Heart left ventricle (tissue), 16 donors: Measurements from ENCODE around the gene LRRC71. TPM values are rescaled to one million over a fixed set of nuclear protein-coding genes. Genes with fewer than 3 reads are reported as not detected.

Source experiments
- ATAC-seq, 4 donors: fragments of 200-7000 bp; cut with Tn5 transposase; one replicate each; pipeline ENCODE4 v1.9.1; 2020 to 2022; ENCODE audit warnings: moderate library complexity in 4 of 4, mild to moderate bottlenecking in 3 of 4, moderate number of reproducible peaks in 1 of 4
- DNase-seq, 5 donors: peaks; one replicate each; pipeline ENCODE4 v3.0.0-alpha.2; 2020
- H3K27ac ChIP-seq, 12 donors: fragments of 200-600 bp; sonication (generic) in 4 of 12; one replicate each; pipeline versions ENCODE4 v1.5.0 to v1.8.0; 2016 to 2022; ENCODE audit warnings: mild to moderate bottlenecking in 2 of 12
- H3K27me3 ChIP-seq, 9 donors: fragments of 200-600 bp; sonication (generic) in 2 of 9; one replicate each; pipeline versions ENCODE4 v1.5.1 to v1.8.0; 2016 to 2022; ENCODE audit warnings: mild to moderate bottlenecking in 3 of 9
- H3K36me3 ChIP-seq, 9 donors: fragments of 200-600 bp; sonication (generic) in 2 of 9; one replicate each; pipeline versions ENCODE4 v1.5.0 to v1.8.0; 2018 to 2022; ENCODE audit warnings: mild to moderate bottlenecking in 2 of 9
- H3K4me1 ChIP-seq, 12 donors: fragments of 200-600 bp; sonication (generic) in 4 of 12; one replicate each; pipeline versions ENCODE4 v1.5.0 to v1.8.0; 2016 to 2022; ENCODE audit warnings: mild to moderate bottlenecking in 3 of 12
- H3K4me3 ChIP-seq, 12 donors: fragments of 200-600 bp; sonication (generic) in 4 of 12; one replicate each; pipeline versions ENCODE4 v1.5.0 to v1.8.0; 2017 to 2022; ENCODE audit warnings: mild to moderate bottlenecking in 9 of 12, moderate library complexity in 4 of 12
- H3K9me3 ChIP-seq, 12 donors: fragments of 200-600 bp; sonication (generic) in 4 of 12; one replicate each; pipeline versions ENCODE4 v1.5.0 to v1.8.0; 2016 to 2022; ENCODE audit warnings: mild to moderate bottlenecking in 1 of 12
- CTCF ChIP-seq, 12 donors: fragments of 200-600 bp; sonication (generic) in 4 of 12; IDR thresholded peaks; one replicate each; pipeline versions ENCODE4 v1.5.0 to v1.8.0; 2018 to 2022; ENCODE audit warnings: antibody characterized with exemption in 12 of 12, mild to moderate bottlenecking in 5 of 12
- POLR2A ChIP-seq, 2 donors: fragments of 450-650 bp; IDR thresholded peaks; one replicate each; pipeline ENCODE4 v1.6.1; 2017; ENCODE audit warnings: antibody characterized with exemption in 2 of 2, mild to moderate bottlenecking in 2 of 2, moderate library complexity in 2 of 2
- WGBS, 4 donors: extraction: QIAGEN DNeasy Blood & Tissue Kit in 2 of 4; methylation state at CpG; one replicate each; pipeline versions ENCODE4 v1.1.5 to v1.1.7; 2013 to 2018; 5-methylcytosine and 5-hydroxymethylcytosine counted together
- intact Hi-C, 10 donors: fragments of 100-400 bp; cut with DNase I; formaldehyde crosslinking; loops; one replicate each; pipeline versions ENCODE4 v1.11.1 to v1.14.2; 2022
- polyA plus RNA-seq, 2 donors: library from polyadenylated mRNA; stranded (reverse); fragments of 200-250 nt; gene quantifications; one replicate each; pipeline ENCODE4 v1.2.3, GENCODE V29; 2013
- total RNA-seq, 9 donors: library from RNA; depleted of rRNA in 2 of 9; stranded (reverse); fragments of >200 nt in 2 of 9; fragmentation: NEBNext Ultra II Directional in 3 of 9; extraction: Animal tissue kit (Norgen Biotek cat#: 25700) in 3 of 9; gene quantifications; one replicate each; pipeline versions ENCODE4 v1.1.0 to v1.2.4, GENCODE V29; 2016 to 2023
- donor health status: ischemic (EF 13 %, LVEDD 7.1; RV severe dilation, severe dysfunction).
- donor health status: healthy with polysubstance abuse.
- donor health status: DM: no; HTN: yes; CAD: no.
- donor health status: DM: no; HTN: no; CAD: no.
- donor health status: ischemic (EF 25% LVEDD 6.9; RV normal size, moderate dysfunction).
- donor health status: ischemic (EF 25% LVEDD 5.7; RV mildly dilated, moderate dysfunction).
- donor health status: healthy.
- donor health status: DM: yes; HTN: yes; CAD: no.
- donor health status: ischemic (EF 35%, LVEDD 5.7; RV mildly dilated, moderate dysfunction).
- donor health status: nonischemic (EF 11% LVEDD 7.7; RV severe dilation, severe dysfunction).
- donor health status: DM: yes; HTN: yes; CAD: no.
- donor health status: PGD.
- donor health status: ischemic (EF 29% LVEDD 5.4; RV normal size, mild dysfunction).
- donor health status: nonischemic (EF 23%, LVEDD 6.1; RV moderate dilation, normal function).

The LRRC71 gene
- total and polyA plus RNA-seq, 11 donors: 0.06 to 0.42 (median 0.27) TPM; not detected in 8

GRCh38 chr1:156883919-156884318, 36.5 kb upstream of the LRRC71 start:
- Histone ChIP-seq H3K36me3 (no peaks in the 10 kb centered on the region), H3K4me3 (no peak overlapping the region), H3K4me1 (peaks cover 0 to 18% (median 0%) of the 10 kb centered on the region in 12 donors), H3K9me3 (no peaks in the 10 kb centered on the region), H3K27me3 (peaks cover 0 to 4% (median 0%) of the 10 kb centered on the region in 9 donors), H3K27ac (no peak overlapping the region)
- DNase-seq (no peak), ATAC-seq (no peak)
- intact Hi-C loops: loop anchor here in 5 of 10 donors (5.0 to 10.0 kb wide), 5 partner anchors 49 to 199 kb away; partner anchors contain the start of genes ISG20L2 (in 1 of the 5) and METTL25B (in 1 of the 5)
- 77 to 85% (median 78%) methylated on average over 5 to 7 of the region's 7 CpGs for WGBS, 4 donors
- TF ChIP-seq CTCF (IDR thresholded peaks at IDR 0.05) (no peak), POLR2A (IDR thresholded peaks at IDR 0.05) (no peak)

- intact Hi-C loops: loop anchor here in 5 of 10 donors (5.0 to 10.0 kb wide), 8 partner anchors 38 to 200 kb away; partner anchors contain the start of genes ISG20L2 (in 1 of the 5), LRRC71 (in 1 of the 5) and METTL25B (in 1 of the 5)
- Histone ChIP-seq H3K4me3 (no peak overlapping the region), H3K27me3 (peaks cover 0 to 4% (median 0%) of the 10 kb centered on the region in 9 donors), H3K27ac (no peak overlapping the region), H3K4me1 (peaks cover 0 to 18% (median 0%) of the 10 kb centered on the region in 12 donors), H3K9me3 (no peaks in the 10 kb centered on the region), H3K36me3 (no peaks in the 10 kb centered on the region)
- ATAC-seq: peak in 2 of 4 donors; percentile 15 to 20
- WGBS, 4 donors: 56 to 71% (median 61%) methylated on average over 9 to 10 of the region's 10 CpGs
- DNase-seq: no peak
- no peak for TF ChIP-seq CTCF (IDR thresholded peaks at IDR 0.05)
- no peak for TF ChIP-seq POLR2A (IDR thresholded peaks at IDR 0.05)
These were observed 35.8 kb upstream of the LRRC71 start for GRCh38 chr1:156884560-156885184.

DNA sequence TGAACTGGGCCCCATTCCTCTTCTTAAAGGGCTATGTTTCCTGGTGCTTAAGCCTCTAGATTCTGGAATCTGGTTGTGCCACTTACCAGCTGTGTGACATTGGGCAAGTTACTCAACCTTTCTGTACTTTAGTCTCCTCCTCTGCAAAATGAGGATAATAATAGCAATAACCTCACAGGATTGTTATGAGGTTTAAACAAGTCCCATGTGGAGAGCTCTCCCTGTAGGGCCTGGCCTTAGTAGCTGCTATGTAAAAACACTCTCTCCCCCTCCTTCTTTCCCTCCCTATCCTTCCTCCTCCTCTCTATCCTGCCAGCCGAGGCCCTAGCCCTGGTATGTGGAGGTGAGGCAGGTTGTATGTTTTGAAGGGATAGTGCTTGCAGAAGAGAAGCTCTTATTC, 35.1 kb upstream of the LRRC71 start:
- no peak overlapping the region for H3K27ac ChIP-seq
- H3K4me1 ChIP-seq: peaks cover 0 to 18% (median 2%) of the 10 kb centered on the region in 12 donors
- peak in 2 of 4 donors; percentile 13 to 18 for ATAC-seq
- H3K27me3 ChIP-seq: peaks cover 0 to 4% (median 0%) of the 10 kb centered on the region in 9 donors
- TF ChIP-seq CTCF (IDR thresholded peaks at IDR 0.05): no peak
- TF ChIP-seq POLR2A (IDR thresholded peaks at IDR 0.05): no peak
- H3K9me3 ChIP-seq: no peaks in the 10 kb centered on the region
- no peak for DNase-seq
- H3K4me3 ChIP-seq: no peak overlapping the region
- WGBS, 4 donors: 13 to 32% (median 20%) methylated on average over 1 of the region's 1 CpG
- H3K36me3 ChIP-seq: no peaks in the 10 kb centered on the region
- intact Hi-C loops: loop anchor here in 4 of 10 donors (5.0 to 10.0 kb wide), 7 partner anchors 37 to 201 kb away; partner anchors contain the start of genes ISG20L2 (in 1 of the 4), LRRC71 (in 1 of the 4) and METTL25B (in 1 of the 4)

- DNase-seq (no peak), ATAC-seq (peak in 1 of 4 donors; percentile 33)
- H3K9me3 ChIP-seq: no peaks in the 10 kb centered on the region
- peaks cover 0 to 18% (median 2%) of the 10 kb centered on the region in 12 donors for H3K4me1 ChIP-seq
- intact Hi-C loops: loop anchor here in 4 of 10 donors (5.0 to 10.0 kb wide), 7 partner anchors 36 to 201 kb away; partner anchors contain the start of genes ISG20L2 (in 1 of the 4), LRRC71 (in 1 of the 4) and METTL25B (in 1 of the 4)
- TF ChIP-seq CTCF (IDR thresholded peaks at IDR 0.05) (no peak), POLR2A (IDR thresholded peaks at IDR 0.05) (no peak)
- H3K27ac ChIP-seq: no peak overlapping the region
- H3K36me3 ChIP-seq: no peaks in the 10 kb centered on the region
- no peak overlapping the region for H3K4me3 ChIP-seq
- 65 to 76% (median 71%) methylated on average over 13 of the region's 13 CpGs for WGBS, 4 donors
- H3K27me3 ChIP-seq: peaks cover 0 to 4% (median 0%) of the 10 kb centered on the region in 9 donors
These were observed 34.5 kb upstream of the LRRC71 start for GRCh38 chr1:156885880-156886355.
